Sigmoid colon (tissue), 4 donors: ENCODE data around the gene DXO.

Experiments used
- CTCF ChIP-seq, 4 experiments: fragments of 450-650 bp in 3 of 4; fragments of 200-600 bp in 1 of 4; IDR thresholded peaks; one replicate each; pipeline ENCODE4 v1.5.1; 2016 to 2019; ENCODE audit warnings: antibody characterized with exemption in 4 of 4, mild to moderate bottlenecking in 3 of 4, moderate library complexity in 2 of 4
- POLR2A ChIP-seq, 2 donors: fragments of 450-650 bp; IDR thresholded peaks; one replicate each; pipeline ENCODE4 v1.6.1; 2016; ENCODE audit warnings: antibody characterized with exemption in 2 of 2, mild to moderate bottlenecking in 2 of 2, moderate library complexity in 2 of 2
- POLR2AphosphoS5 ChIP-seq, 4 donors: sonication (generic); formaldehyde crosslinking; IDR thresholded peaks; one replicate each; pipeline ENCODE4 v1.6.1; 2017; ENCODE audit warnings: antibody characterized with exemption in 4 of 4

GRCh38 chr6:31948753-31949413 lies 23.1 kb downstream of the DXO start:
- no peak for TF ChIP-seq CTCF (IDR thresholded peaks at IDR 0.05)
- no peak for TF ChIP-seq POLR2AphosphoS5 (IDR thresholded peaks at IDR 0.05)
- TF ChIP-seq POLR2A (IDR thresholded peaks at IDR 0.05) = no peak
